Right lobe of liver (tissue), 4 donors: ENCODE data around the gene SNX15.

ENCODE experiments used
- CTCF ChIP-seq, 4 donors: fragments of 200-600 bp in 3 of 4; fragments of 450-650 bp in 1 of 4; IDR thresholded peaks; one replicate each; pipeline versions ENCODE4 v1.5.1 to v1.8.0; 2016 to 2022; ENCODE audit warnings: antibody characterized with exemption in 4 of 4, mild to moderate bottlenecking in 2 of 4
- POLR2A ChIP-seq: fragments of 450-650 bp; IDR thresholded peaks from one replicate; pipeline ENCODE4 v1.6.1; 2017; ENCODE audit warnings: antibody characterized with exemption, mild to moderate bottlenecking
- donor health status: DM: no; HTN: no; CAD: no.
- donor health status: DM: no; HTN: no; CAD: no.
- donor health status: DM: no; HTN: yes; CAD: no.

- TF ChIP-seq CTCF (IDR thresholded peaks at IDR 0.05) (no peak), POLR2A (no peak)
Observed at GRCh38 chr11:65064847-65065240, 37.6 kb downstream of the SNX15 start.
